HepG2 (cell line): ENCODE measurements around the gene RAB18. TPM values are rescaled to one million over a fixed set of nuclear protein-coding genes. Genes with fewer than 3 reads are reported as not detected.

ENCODE experiments used
- CAMTA2 ChIP-seq: sonication (generic); formaldehyde crosslinking; IDR thresholded peaks from 2 replicates; pipeline ENCODE4 v1.4.0; 2020; ENCODE audit warnings: mild to moderate bottlenecking, missing genetic modification reagents, borderline replicate concordance
- CREM ChIP-seq, 2 experiments: sonication (generic) in 1 of 2; formaldehyde crosslinking in 1 of 2; IDR thresholded peaks; 2 replicates each; pipeline versions ENCODE4 v1.4.0 to v1.6.1; 2016 to 2020; ENCODE audit warnings: antibody characterized with exemption in 1 of 2, mild to moderate bottlenecking in 1 of 2, missing genetic modification reagents in 1 of 2
- DNMT3B ChIP-seq: conservative IDR thresholded peaks from 2 replicates; pipeline ENCODE4 v1.6.1; 2016; ENCODE audit warnings: missing biosample characterization, control low read depth
- FOXO1 ChIP-seq: sonication (generic); formaldehyde crosslinking; IDR thresholded peaks from 2 replicates; pipeline ENCODE4 v1.4.0; 2020; ENCODE audit warnings: missing genetic modification reagents
- GFI1 ChIP-seq: sonication (generic); formaldehyde crosslinking; IDR thresholded peaks from 2 replicates; pipeline ENCODE4 v1.5.0; 2020; ENCODE audit warnings: missing genetic modification reagents, mild to moderate bottlenecking, borderline replicate concordance
- HDAC2 ChIP-seq: sonication (generic); formaldehyde crosslinking; IDR thresholded peaks from 2 replicates; pipeline ENCODE4 v1.4.0; 2020; ENCODE audit warnings: missing genetic modification reagents
- HNRNPK ChIP-seq: fragments of 200-400 bp; formaldehyde crosslinking; IDR thresholded peaks from 2 replicates; pipeline ENCODE4 v1.6.1; 2018; ENCODE audit warnings: low read length, low read depth, moderate library complexity, mild to moderate bottlenecking; ENCODE audit not compliant: poor library complexity, severe bottlenecking
- HOXA5 ChIP-seq: sonication (generic); formaldehyde crosslinking; IDR thresholded peaks from 2 replicates; pipeline ENCODE4 v1.4.0; 2020; ENCODE audit warnings: missing genetic modification reagents
- KDM5A ChIP-seq: fragments of 200-600 bp; sonication (generic); IDR thresholded peaks from 2 replicates; pipeline ENCODE4 v1.7.0; 2018; ENCODE audit warnings: antibody characterized with exemption, mild to moderate bottlenecking, low read length, borderline replicate concordance
- KLF12 ChIP-seq: sonication (generic); formaldehyde crosslinking; IDR thresholded peaks from 2 replicates; pipeline ENCODE4 v1.4.0; 2020; ENCODE audit warnings: missing genetic modification reagents, borderline replicate concordance
- NBN ChIP-seq: fragments of 450-650 bp; conservative IDR thresholded peaks from 2 replicates; pipeline ENCODE4 v1.6.1; 2017
- NFYC ChIP-seq: IDR thresholded peaks from 2 replicates; pipeline ENCODE4 v1.6.1; 2016; ENCODE audit warnings: missing genetic modification reagents, missing compliant biosample characterization
- SP2 ChIP-seq: sonication (generic); formaldehyde crosslinking; IDR thresholded peaks from 2 replicates; pipeline ENCODE4 v1.5.1; 2020; ENCODE audit warnings: mild to moderate bottlenecking, missing genetic modification reagents
- SRY ChIP-seq: sonication (generic); formaldehyde crosslinking; IDR thresholded peaks from 2 replicates; pipeline ENCODE4 v1.8.0; 2022; ENCODE audit warnings: mild to moderate bottlenecking, missing genetic modification reagents
- TCF7 ChIP-seq: sonication (generic); IDR thresholded peaks from 2 replicates; pipeline ENCODE4 v1.6.1; 2016; ENCODE audit warnings: antibody characterized with exemption, low read depth
- TEAD3 ChIP-seq: optimal IDR thresholded peaks from 2 replicates; pipeline ENCODE3; 2016; ENCODE audit warnings: borderline replicate concordance
- THAP7 ChIP-seq: sonication (generic); formaldehyde crosslinking; IDR thresholded peaks from 2 replicates; pipeline ENCODE4 v1.8.1; 2023; ENCODE audit warnings: mild to moderate bottlenecking, missing genetic modification reagents
- ZBTB46 ChIP-seq: sonication (generic); formaldehyde crosslinking; IDR thresholded peaks from 2 replicates; pipeline ENCODE4 v1.4.0; 2020; ENCODE audit warnings: mild to moderate bottlenecking, missing genetic modification reagents, borderline replicate concordance
- ZNF124 ChIP-seq: sonication (generic); formaldehyde crosslinking; IDR thresholded peaks from 2 replicates; pipeline ENCODE4 v1.4.0; 2020; ENCODE audit warnings: missing genetic modification reagents
- ZNF274 ChIP-seq: sonication (generic); formaldehyde crosslinking; IDR thresholded peaks from 2 replicates; pipeline ENCODE4 v1.5.1; 2020; ENCODE audit warnings: mild to moderate bottlenecking, missing genetic modification reagents
- ZNF530 ChIP-seq: sonication (generic); formaldehyde crosslinking; IDR thresholded peaks from 2 replicates; pipeline ENCODE4 v1.5.0; 2020; ENCODE audit warnings: low read depth, mild to moderate bottlenecking, missing genetic modification reagents
- ZNF704 ChIP-seq: sonication (generic); formaldehyde crosslinking; IDR thresholded peaks from 2 replicates; pipeline ENCODE4 v1.8.1; 2023; ENCODE audit warnings: mild to moderate bottlenecking, inconsistent platforms, moderate library complexity, missing genetic modification reagents, borderline replicate concordance
- ZNF761 ChIP-seq: sonication (generic); formaldehyde crosslinking; conservative IDR thresholded peaks from 2 replicates; pipeline ENCODE4 v1.4.0; 2020; ENCODE audit warnings: mild to moderate bottlenecking, missing genetic modification reagents
- ZNF883 ChIP-seq: sonication (generic); formaldehyde crosslinking; IDR thresholded peaks from 2 replicates; pipeline ENCODE4 v1.5.1; 2020; ENCODE audit warnings: mild to moderate bottlenecking, missing genetic modification reagents; ENCODE audit errors: not compliant biosample characterization
- ZSCAN5A ChIP-seq: sonication (generic); formaldehyde crosslinking; IDR thresholded peaks from 2 replicates; pipeline ENCODE4 v1.8.0; 2022; ENCODE audit warnings: mild to moderate bottlenecking, missing genetic modification reagents, borderline replicate concordance
- polyA plus RNA-seq, 8 experiments: library from polyadenylated mRNA; depleted of rRNA in 3 of 8; stranded (reverse) in 7 of 8; unstranded in 1 of 8; fragments of >200 nt; fragmentation: Illumina TruSeq in 4 of 8; extraction: Trizol in 4 of 8; gene quantifications; 2 replicates each; pipeline versions ENCODE4 v1.2.1 to v1.2.3, GENCODE V29; 2011 to 2016; ENCODE audit warnings: low read depth in 4 of 8, missing spikeins in 1 of 8, mixed read lengths in 1 of 8; ENCODE audit not compliant: insufficient read depth in 1 of 8
- total RNA-seq, 5 experiments: library from RNA; depleted of rRNA; stranded (reverse); fragments of >200 nt; fragmentation: Illumina TruSeq; extraction: Trizol; gene quantifications; 2 replicates each; pipeline ENCODE4 v1.2.3, GENCODE V29; 2016; ENCODE audit warnings: low read depth in 1 of 5

Gene RAB18
- total and polyA plus RNA-seq, 2 of the 13 experiments (the other 11 are each of a cell fraction or from before 2014, with no cell fraction given) = 22.3 to 69.1 TPM

- TF ChIP-seq ZNF761 = no peak
- peak; percentile 20; the same call in 1 of the 2 replicates for TF ChIP-seq SP2 (CRISPR knock-in tag)
- TF ChIP-seq ZNF124 (CRISPR knock-in tag) = peak; percentile 83; the same call in 1 of the 2 replicates
- no peak for TF ChIP-seq TCF7
- peak; percentile 53 for TF ChIP-seq TEAD3 (CRISPR knock-in tag)
- TF ChIP-seq ZNF274 (CRISPR knock-in tag) = no peak; the same call in 1 of the 2 replicates
- TF ChIP-seq KDM5A = peak; percentile 78; the same call in 1 of the 2 replicates
- 0 out of 2 replicates have a peak, but pooled peaks have one; percentile 63 for TF ChIP-seq KLF12 (CRISPR knock-in tag)
- peak; percentile 73 for TF ChIP-seq CREM (IDR thresholded peaks at IDR 0.05)
- no peak for TF ChIP-seq CREM (CRISPR knock-in tag; IDR thresholded peaks at IDR 0.05)
- TF ChIP-seq FOXO1 (CRISPR knock-in tag) = no peak
- no peak for TF ChIP-seq DNMT3B (CRISPR knock-in tag)
- peak; percentile 90; the same call in 1 of the 2 replicates for TF ChIP-seq ZNF704 (CRISPR knock-in tag)
- 0 out of 2 replicates have a peak, but pooled peaks have one; percentile 89 for TF ChIP-seq THAP7
- TF ChIP-seq ZSCAN5A (CRISPR knock-in tag) = no peak
- no peak for TF ChIP-seq ZNF530 (CRISPR knock-in tag)
- TF ChIP-seq NFYC = 0 out of 2 replicates have a peak, but pooled peaks have one; percentile 27
- peak; percentile 55; the same call in 1 of the 2 replicates for TF ChIP-seq HOXA5 (CRISPR knock-in tag)
- peak; percentile 93 for TF ChIP-seq SRY (CRISPR knock-in tag)
- TF ChIP-seq GFI1 = peak; percentile 57; the same call in 1 of the 2 replicates
- peak; percentile 75 for TF ChIP-seq HDAC2 (CRISPR knock-in tag)
- peak; percentile 95 for TF ChIP-seq ZNF883
- TF ChIP-seq CAMTA2 (CRISPR knock-in tag) = no peak
- TF ChIP-seq NBN = no peak
- no peak for TF ChIP-seq ZBTB46 (CRISPR knock-in tag)
- TF ChIP-seq HNRNPK = peak; percentile 16
Observed at GRCh38 chr10:27504007-27504807, at the start of gene RAB18 (continued).
